ENCODE measurements around the gene SMARCA1. TPM values are rescaled to one million over a fixed set of nuclear protein-coding genes. Genes with fewer than 3 reads are reported as not detected.

Gene SMARCA1
- total RNA-seq, 5 donors from 2014 or later (not counting 1 experiment from before 2014, with no cell fraction given), result 0.62 to 1.4 (median 0.98) TPM

- Histone ChIP-seq H3K9me3 (no peaks in the 10 kb centered on the region), H3K4me1 (ENCODE audit: control insufficient read depth in 1 of 2, extremely low read depth in 1 of 2, insufficient read depth in 2 of 2, low read length in 2 of 2) (no peaks in the 10 kb centered on the region), H3K27me3 (replicated peaks in 1 of 2; ENCODE audit: control insufficient read depth in 2 of 2, extremely low read depth in 1 of 2, insufficient read depth in 2 of 2, low read length in 1 of 2) (no peaks in the 10 kb centered on the region), H3K27ac (ENCODE audit: low read length) (no peak overlapping the region), H3K36me3 (ENCODE audit: control insufficient read depth in 2 of 2, extremely low read depth in 1 of 2, insufficient read depth in 1 of 2, low read length in 1 of 2) (no peaks in the 10 kb centered on the region), H3K4me3 (ENCODE audit: control insufficient read depth in 1 of 2, extremely low read depth in 1 of 2, low read length in 1 of 2) (no peak overlapping the region)
- Mint-ChIP-seq H3K9me3 (no peaks in the 10 kb centered on the region), H3K27ac (no peak overlapping the region), H3K4me3 (no peak overlapping the region), H3K27me3 (peaks cover 3 to 20% of the 10 kb centered on the region in 2 donors), H3K4me1 (no peaks in the 10 kb centered on the region), H3K36me3 (no peaks in the 10 kb centered on the region)
- ChIA-PET POLR2A (no interaction called here), CTCF (no interaction called here)
- no peak for DNase-seq
- ATAC-seq (replicated peaks in 1 of 4), result no peak
- 94% methylated on average over 5 of the region's 6 CpGs for WGBS (ENCODE audit: insufficient coverage)
These were observed 42.4 kb downstream of the SMARCA1 start for GRCh38 chrX:129480889-129481288.

GRCh38 chrX:129478516-129478915 is 44.8 kb downstream of the SMARCA1 start:
- no peaks in the 10 kb centered on the region for H3K36me3 Mint-ChIP-seq
- H3K27ac Mint-ChIP-seq, result no peak overlapping the region
- ChIA-PET POLR2A (no interaction called here), CTCF (no interaction called here)
- H3K4me3 Mint-ChIP-seq, result no peak overlapping the region
- Histone ChIP-seq H3K27ac (ENCODE audit: low read length) (no peak overlapping the region), H3K4me1 (ENCODE audit: control insufficient read depth in 1 of 2, extremely low read depth in 1 of 2, insufficient read depth in 2 of 2, low read length in 2 of 2) (no peaks in the 10 kb centered on the region), H3K4me3 (ENCODE audit: control insufficient read depth in 1 of 2, extremely low read depth in 1 of 2, low read length in 1 of 2) (no peak overlapping the region), H3K27me3 (replicated peaks in 1 of 2; ENCODE audit: control insufficient read depth in 2 of 2, extremely low read depth in 1 of 2, insufficient read depth in 2 of 2, low read length in 1 of 2) (no peaks in the 10 kb centered on the region), H3K36me3 (ENCODE audit: control insufficient read depth in 2 of 2, extremely low read depth in 1 of 2, insufficient read depth in 1 of 2, low read length in 1 of 2) (no peaks in the 10 kb centered on the region), H3K9me3 (no peaks in the 10 kb centered on the region)
- ATAC-seq (replicated peaks in 1 of 4) (no peak), DNase-seq (no peak)
- H3K4me1 Mint-ChIP-seq, result no peaks in the 10 kb centered on the region
- no peaks in the 10 kb centered on the region for H3K9me3 Mint-ChIP-seq
- no CpG with 5 or more reads among the region's 4 CpGs for WGBS (ENCODE audit: insufficient coverage)
- H3K27me3 Mint-ChIP-seq, result peaks cover 3 to 20% of the 10 kb centered on the region in 2 donors

- Mint-ChIP-seq H3K27me3 (peaks cover 0 to 4% of the 10 kb centered on the region in 2 donors), H3K36me3 (no peaks in the 10 kb centered on the region), H3K4me1 (no peaks in the 10 kb centered on the region), H3K9me3 (no peaks in the 10 kb centered on the region), H3K27ac (no peak overlapping the region), H3K4me3 (no peak overlapping the region)
- POLR2A ChIA-PET, result no interaction called here
- no peaks in the 10 kb centered on the region for H3K9me3 ChIP-seq
- CTCF ChIA-PET, result no interaction called here
- H3K4me1 ChIP-seq (ENCODE audit: control insufficient read depth in 1 of 2, extremely low read depth in 1 of 2, insufficient read depth in 2 of 2, low read length in 2 of 2), result no peaks in the 10 kb centered on the region
- H3K36me3 ChIP-seq (ENCODE audit: control insufficient read depth in 2 of 2, extremely low read depth in 1 of 2, insufficient read depth in 1 of 2, low read length in 1 of 2), result no peaks in the 10 kb centered on the region
- no CpG with 5 or more reads among the region's 1 CpG for WGBS (ENCODE audit: insufficient coverage)
- ATAC-seq (replicated peaks in 1 of 4), result no peak
- no peak overlapping the region for H3K4me3 ChIP-seq (ENCODE audit: control insufficient read depth in 1 of 2, extremely low read depth in 1 of 2, low read length in 1 of 2)
- no peak for DNase-seq
- H3K27me3 ChIP-seq (replicated peaks in 1 of 2; ENCODE audit: control insufficient read depth in 2 of 2, extremely low read depth in 1 of 2, insufficient read depth in 2 of 2, low read length in 1 of 2), result no peaks in the 10 kb centered on the region
- no peak overlapping the region for H3K27ac ChIP-seq (ENCODE audit: low read length)
These were observed 51.2 kb downstream of the SMARCA1 start for GRCh38 chrX:129472116-129472515.

DNA sequence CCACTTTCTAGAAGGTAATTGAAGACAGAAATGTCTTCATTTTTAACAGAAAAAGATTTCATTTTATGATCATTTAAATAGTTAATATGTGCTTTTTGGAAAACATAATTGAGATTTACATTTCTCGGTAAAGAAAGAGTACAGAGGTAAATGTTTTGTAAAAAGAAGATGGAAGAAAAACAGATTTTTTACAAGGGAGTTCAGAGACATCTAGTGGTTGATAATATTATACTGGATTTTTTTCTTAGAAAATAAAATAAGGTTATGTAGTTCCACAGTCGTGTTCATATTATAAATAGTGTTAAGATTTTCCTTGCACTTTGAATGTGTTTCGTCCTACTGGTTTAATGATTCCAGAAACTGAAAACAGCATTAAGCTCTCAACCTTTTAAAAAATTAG is 60.6 kb downstream of the SMARCA1 start:
- no peaks in the 10 kb centered on the region for H3K36me3 Mint-ChIP-seq
- no peak for ATAC-seq (replicated peaks in 1 of 4)
- Histone ChIP-seq H3K4me1 (ENCODE audit: control insufficient read depth in 1 of 2, extremely low read depth in 1 of 2, insufficient read depth in 2 of 2, low read length in 2 of 2) (no peaks in the 10 kb centered on the region), H3K27me3 (replicated peaks in 1 of 2; ENCODE audit: control insufficient read depth in 2 of 2, extremely low read depth in 1 of 2, insufficient read depth in 2 of 2, low read length in 1 of 2) (no peaks in the 10 kb centered on the region), H3K36me3 (ENCODE audit: control insufficient read depth in 2 of 2, extremely low read depth in 1 of 2, insufficient read depth in 1 of 2, low read length in 1 of 2) (no peaks in the 10 kb centered on the region), H3K4me3 (ENCODE audit: control insufficient read depth in 1 of 2, extremely low read depth in 1 of 2, low read length in 1 of 2) (no peak overlapping the region), H3K27ac (ENCODE audit: low read length) (no peak overlapping the region), H3K9me3 (no peaks in the 10 kb centered on the region)
- no peak overlapping the region for H3K4me3 Mint-ChIP-seq
- H3K27ac Mint-ChIP-seq, result no peak overlapping the region
- POLR2A ChIA-PET, result no interaction called here
- H3K4me1 Mint-ChIP-seq, result no peaks in the 10 kb centered on the region
- no CpG with 5 or more reads among the region's 3 CpGs for WGBS (ENCODE audit: insufficient coverage)
- H3K27me3 Mint-ChIP-seq, result peaks cover 0 to 9% of the 10 kb centered on the region in 2 donors
- no peaks in the 10 kb centered on the region for H3K9me3 Mint-ChIP-seq
- no peak for DNase-seq
- CTCF ChIA-PET, result no interaction called here

GRCh38 chrX:129461801-129462456 is 61.4 kb downstream of the SMARCA1 start:
- Mint-ChIP-seq H3K27me3 (peaks cover 0 to 9% of the 10 kb centered on the region in 2 donors), H3K27ac (no peak overlapping the region), H3K36me3 (no peaks in the 10 kb centered on the region), H3K9me3 (no peaks in the 10 kb centered on the region), H3K4me3 (no peak overlapping the region), H3K4me1 (no peaks in the 10 kb centered on the region)
- no peaks in the 10 kb centered on the region for H3K9me3 ChIP-seq
- no peaks in the 10 kb centered on the region for H3K36me3 ChIP-seq (ENCODE audit: control insufficient read depth in 2 of 2, extremely low read depth in 1 of 2, insufficient read depth in 1 of 2, low read length in 1 of 2)
- ATAC-seq (replicated peaks in 1 of 4) (no peak), DNase-seq (no peak)
- ChIA-PET CTCF (no interaction called here), POLR2A (no interaction called here)
- H3K4me1 ChIP-seq (ENCODE audit: control insufficient read depth in 1 of 2, extremely low read depth in 1 of 2, insufficient read depth in 2 of 2, low read length in 2 of 2), result no peaks in the 10 kb centered on the region
- no peak overlapping the region for H3K4me3 ChIP-seq (ENCODE audit: control insufficient read depth in 1 of 2, extremely low read depth in 1 of 2, low read length in 1 of 2)
- no peak overlapping the region for H3K27ac ChIP-seq (ENCODE audit: low read length)
- WGBS (ENCODE audit: insufficient coverage), result no CpG with 5 or more reads among the region's 3 CpGs
- H3K27me3 ChIP-seq (replicated peaks in 1 of 2; ENCODE audit: control insufficient read depth in 2 of 2, extremely low read depth in 1 of 2, insufficient read depth in 2 of 2, low read length in 1 of 2), result no peaks in the 10 kb centered on the region

- H3K27ac ChIP-seq (ENCODE audit: low read length), result no peak overlapping the region
- DNase-seq, result no peak
- ATAC-seq (replicated peaks in 1 of 4), result no peak
- no peaks in the 10 kb centered on the region for H3K9me3 ChIP-seq
- no peak overlapping the region for H3K27ac Mint-ChIP-seq
- H3K36me3 Mint-ChIP-seq, result no peaks in the 10 kb centered on the region
- no peaks in the 10 kb centered on the region for H3K36me3 ChIP-seq (ENCODE audit: control insufficient read depth in 2 of 2, extremely low read depth in 1 of 2, insufficient read depth in 1 of 2, low read length in 1 of 2)
- no peaks in the 10 kb centered on the region for H3K4me1 Mint-ChIP-seq
- H3K4me3 ChIP-seq (ENCODE audit: control insufficient read depth in 1 of 2, extremely low read depth in 1 of 2, low read length in 1 of 2), result no peak overlapping the region
- POLR2A ChIA-PET, result no interaction called here
- no peaks in the 10 kb centered on the region for H3K4me1 ChIP-seq (ENCODE audit: control insufficient read depth in 1 of 2, extremely low read depth in 1 of 2, insufficient read depth in 2 of 2, low read length in 2 of 2)
- no peak overlapping the region for H3K4me3 Mint-ChIP-seq
- H3K27me3 Mint-ChIP-seq, result peaks cover 2 to 9% of the 10 kb centered on the region in 2 donors
- CTCF ChIA-PET, result no interaction called here
- H3K27me3 ChIP-seq (replicated peaks in 1 of 2; ENCODE audit: control insufficient read depth in 2 of 2, extremely low read depth in 1 of 2, insufficient read depth in 2 of 2, low read length in 1 of 2), result no peaks in the 10 kb centered on the region
- WGBS (ENCODE audit: insufficient coverage), result 79% methylated on average over 2 of the region's 6 CpGs
- no peaks in the 10 kb centered on the region for H3K9me3 Mint-ChIP-seq
These were observed 70.8 kb downstream of the SMARCA1 start for GRCh38 chrX:129452523-129452922.

- Histone ChIP-seq H3K27me3 (replicated peaks in 1 of 2; ENCODE audit: control insufficient read depth in 2 of 2, extremely low read depth in 1 of 2, insufficient read depth in 2 of 2, low read length in 1 of 2) (no peaks in the 10 kb centered on the region), H3K4me1 (ENCODE audit: control insufficient read depth in 1 of 2, extremely low read depth in 1 of 2, insufficient read depth in 2 of 2, low read length in 2 of 2) (no peaks in the 10 kb centered on the region), H3K36me3 (ENCODE audit: control insufficient read depth in 2 of 2, extremely low read depth in 1 of 2, insufficient read depth in 1 of 2, low read length in 1 of 2) (no peaks in the 10 kb centered on the region), H3K27ac (ENCODE audit: low read length) (no peak overlapping the region), H3K9me3 (no peaks in the 10 kb centered on the region), H3K4me3 (ENCODE audit: control insufficient read depth in 1 of 2, extremely low read depth in 1 of 2, low read length in 1 of 2) (no peak overlapping the region)
- peaks cover 2 to 9% of the 10 kb centered on the region in 2 donors for H3K27me3 Mint-ChIP-seq
- WGBS (ENCODE audit: insufficient coverage), result no CpG with 5 or more reads among the region's 4 CpGs
- ChIA-PET CTCF (no interaction called here), POLR2A (no interaction called here)
- ATAC-seq (replicated peaks in 1 of 4) (no peak), DNase-seq (no peak)
- H3K4me1 Mint-ChIP-seq, result no peaks in the 10 kb centered on the region
- no peak overlapping the region for H3K4me3 Mint-ChIP-seq
- no peak overlapping the region for H3K27ac Mint-ChIP-seq
- no peaks in the 10 kb centered on the region for H3K9me3 Mint-ChIP-seq
- no peaks in the 10 kb centered on the region for H3K36me3 Mint-ChIP-seq
These were observed 73.2 kb downstream of the SMARCA1 start for GRCh38 chrX:129450123-129450522.
